Spleen (tissue), 11 donors: ENCODE data around the gene GINS2. TPM values are rescaled to one million over a fixed set of nuclear protein-coding genes. Genes with fewer than 3 reads are reported as not detected.

Experiments
- DNase-seq: peaks from one replicate; pipeline ENCODE4 v3.0.0-alpha.2; 2020
- H3K27ac ChIP-seq, 8 donors: fragments of 200-600 bp; sonication (generic) in 7 of 8; 1 replicate in 4 of 8; 2 replicates in 4 of 8; pipeline versions ENCODE4 v1.5.0 to v1.8.0; 2016 to 2021; ENCODE audit warnings: inconsistent platforms in 4 of 8, mild to moderate bottlenecking in 4 of 8, moderate library complexity in 1 of 8
- H3K27me3 ChIP-seq, 7 donors: fragments of 200-600 bp; sonication (generic) in 6 of 7; replicated peaks in 1 of 7; 1 replicate in 4 of 7; 2 replicates in 3 of 7; pipeline versions ENCODE4 v1.5.0 to v1.8.0; 2016 to 2021; ENCODE audit warnings: inconsistent platforms in 3 of 7, mild to moderate bottlenecking in 1 of 7
- H3K36me3 ChIP-seq, 6 donors: fragments of 200-600 bp; sonication (generic) in 5 of 6; 1 replicate in 4 of 6; 2 replicates in 2 of 6; pipeline versions ENCODE4 v1.5.0 to v1.8.0; 2016 to 2021; ENCODE audit warnings: inconsistent platforms in 2 of 6
- H3K4me1 ChIP-seq, 6 donors: fragments of 200-600 bp; sonication (generic) in 5 of 6; 1 replicate in 3 of 6; 2 replicates in 3 of 6; pipeline versions ENCODE4 v1.5.0 to v1.8.0; 2016 to 2021; ENCODE audit warnings: inconsistent platforms in 3 of 6
- H3K4me3 ChIP-seq, 8 donors: fragments of 200-600 bp; sonication (generic) in 7 of 8; 1 replicate in 4 of 8; 2 replicates in 4 of 8; pipeline versions ENCODE4 v1.5.0 to v1.8.0; 2016 to 2021; ENCODE audit warnings: inconsistent platforms in 4 of 8, mild to moderate bottlenecking in 4 of 8, moderate library complexity in 2 of 8
- H3K9me3 ChIP-seq, 8 donors: fragments of 200-600 bp; sonication (generic) in 7 of 8; 1 replicate in 4 of 8; 2 replicates in 4 of 8; pipeline versions ENCODE4 v1.5.0 to v1.8.0; 2016 to 2021; ENCODE audit warnings: inconsistent platforms in 4 of 8
- POLR2A ChIP-seq, 3 donors: fragments of 450-650 bp; IDR thresholded peaks; one replicate each; pipeline ENCODE4 v1.5.1; 2017; ENCODE audit warnings: antibody characterized with exemption in 3 of 3, mild to moderate bottlenecking in 1 of 3
- POLR2AphosphoS5 ChIP-seq, 3 donors: sonication (generic); formaldehyde crosslinking; IDR thresholded peaks; one replicate each; pipeline ENCODE4 v1.5.1; 2017; ENCODE audit warnings: antibody characterized with exemption in 3 of 3
- WGBS, 5 donors: extraction: QIAGEN DNeasy Blood & Tissue Kit in 3 of 5; methylation state at CpG; one replicate each; pipeline versions ENCODE4 v1.1.5 to v1.1.7; 2013 to 2018; 5-methylcytosine and 5-hydroxymethylcytosine counted together
- intact Hi-C: fragments of 100-400 bp; cut with DNase I; formaldehyde crosslinking; loops from one replicate; pipeline ENCODE4 v1.15.0; 2023; ENCODE audit warnings: low total_unique reads
- polyA plus RNA-seq, 3 donors: library from polyadenylated mRNA; stranded (reverse); fragments of 200-250 nt; gene quantifications; one replicate each; pipeline ENCODE4 v1.2.1, GENCODE V29; 2013
- total RNA-seq, 7 donors: library from RNA; depleted of rRNA in 3 of 7; stranded (reverse); fragments of >200 nt in 3 of 7; fragmentation: NEBNext Ultra II Directional in 4 of 7; extraction: Animal tissue kit (Norgen Biotek cat#: 25700) in 4 of 7; gene quantifications; one replicate each; pipeline versions ENCODE4 v1.1.0 to v1.2.1, GENCODE V29; 2016 to 2021
- TF ChIP-seq, protein P1 (sequence below), 11 experiments: fragments of 200-600 bp in 7 of 11; fragments of 450-650 bp in 4 of 11; sonication (generic) in 4 of 11; IDR thresholded peaks in 8 of 11; conservative IDR thresholded peaks in 3 of 11; 1 replicate in 7 of 11; 2 replicates in 4 of 11; pipeline versions ENCODE4 v1.4.0 to v1.8.0; 2016 to 2021; ENCODE audit warnings: antibody characterized with exemption in 11 of 11, inconsistent platforms in 4 of 11, mild to moderate bottlenecking in 1 of 11
- donor health status: healthy with polysubstance abuse.
- donor health status: DM: no; HTN: no; CAD: no; lungs with moderate emphysema.
- donor health status: DM: no; HTN: no; CAD: no.
- donor health status: Bipolar disorder and iron deficiency.
- donor health status: healthy.
- donor health status: DM: no; HTN: no; CAD: no.
- donor health status: DM: yes; HTN: yes; CAD: no.

The GINS2 gene
- total and polyA plus RNA-seq, 10 donors = 1.0 to 7.0 (median 2.3) TPM

DNA sequence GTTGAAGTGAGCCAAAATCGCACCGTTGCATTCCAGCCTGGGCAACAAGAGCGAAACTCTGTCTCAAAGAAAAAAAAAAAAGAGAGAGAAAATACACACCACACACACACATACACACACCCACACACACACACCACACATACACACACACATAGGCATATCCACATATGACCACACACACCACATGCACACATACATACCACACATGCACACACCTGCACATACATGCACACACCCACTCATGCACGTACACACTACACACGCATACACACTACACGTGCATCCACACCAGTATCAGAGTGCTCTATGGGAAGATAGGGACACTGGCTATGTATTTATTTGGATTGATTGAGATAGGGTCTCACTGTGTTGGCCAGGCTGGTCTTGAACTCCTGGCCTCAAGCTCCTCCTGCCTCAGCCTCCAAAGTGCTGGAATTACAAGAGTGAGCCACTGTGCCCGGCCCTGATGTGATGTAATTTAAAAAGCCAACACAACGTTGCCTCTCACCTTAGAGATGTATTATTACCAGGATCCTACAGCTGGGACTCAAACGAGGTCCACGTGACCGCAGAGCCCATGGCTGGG, 17.8 kb upstream of the GINS2 start:
- Histone ChIP-seq H3K36me3 (peaks cover 0 to 30% (median 0%) of the 10 kb centered on the region in 6 donors), H3K4me1 (no peaks in the 10 kb centered on the region), H3K4me3 (no peak overlapping the region), H3K27ac (no peak overlapping the region), H3K27me3 (no peaks in the 10 kb centered on the region), H3K9me3 (peaks cover 0 to 5% (median under 1%) of the 10 kb centered on the region in 8 donors)
- WGBS, 5 donors = 84 to 95% (median 89%) methylated on average over 11 of the region's 11 CpGs
- no peak for TF ChIP-seq POLR2AphosphoS5 (IDR thresholded peaks at IDR 0.05)
- no peak for TF ChIP-seq POLR2A (IDR thresholded peaks at IDR 0.05)
- TF ChIP-seq, protein P1, sequence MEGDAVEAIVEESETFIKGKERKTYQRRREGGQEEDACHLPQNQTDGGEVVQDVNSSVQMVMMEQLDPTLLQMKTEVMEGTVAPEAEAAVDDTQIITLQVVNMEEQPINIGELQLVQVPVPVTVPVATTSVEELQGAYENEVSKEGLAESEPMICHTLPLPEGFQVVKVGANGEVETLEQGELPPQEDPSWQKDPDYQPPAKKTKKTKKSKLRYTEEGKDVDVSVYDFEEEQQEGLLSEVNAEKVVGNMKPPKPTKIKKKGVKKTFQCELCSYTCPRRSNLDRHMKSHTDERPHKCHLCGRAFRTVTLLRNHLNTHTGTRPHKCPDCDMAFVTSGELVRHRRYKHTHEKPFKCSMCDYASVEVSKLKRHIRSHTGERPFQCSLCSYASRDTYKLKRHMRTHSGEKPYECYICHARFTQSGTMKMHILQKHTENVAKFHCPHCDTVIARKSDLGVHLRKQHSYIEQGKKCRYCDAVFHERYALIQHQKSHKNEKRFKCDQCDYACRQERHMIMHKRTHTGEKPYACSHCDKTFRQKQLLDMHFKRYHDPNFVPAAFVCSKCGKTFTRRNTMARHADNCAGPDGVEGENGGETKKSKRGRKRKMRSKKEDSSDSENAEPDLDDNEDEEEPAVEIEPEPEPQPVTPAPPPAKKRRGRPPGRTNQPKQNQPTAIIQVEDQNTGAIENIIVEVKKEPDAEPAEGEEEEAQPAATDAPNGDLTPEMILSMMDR (IDR thresholded peaks at IDR 0.05 in 8 of 11, conservative IDR thresholded peaks at IDR 0.05 in 3 of 11) = no peak
- DNase-seq = no peak
- intact Hi-C loops = no loop called here

GRCh38 chr16:85704900-85705846, 16.4 kb upstream of the GINS2 start:
- Histone ChIP-seq H3K4me1 (no peaks in the 10 kb centered on the region), H3K9me3 (peaks cover 0 to 6% (median 0%) of the 10 kb centered on the region in 8 donors), H3K36me3 (peaks cover 0 to 24% (median 0%) of the 10 kb centered on the region in 6 donors), H3K27me3 (no peaks in the 10 kb centered on the region), H3K4me3 (no peak overlapping the region), H3K27ac (no peak overlapping the region)
- 89 to 93% (median 91%) methylated on average over 17 to 20 of the region's 20 CpGs for whole genome bisulfite sequencing, 5 donors
- TF ChIP-seq POLR2A (IDR thresholded peaks at IDR 0.05) = no peak
- TF ChIP-seq POLR2AphosphoS5 (IDR thresholded peaks at IDR 0.05) = no peak
- TF ChIP-seq, protein P1 (IDR thresholded peaks at IDR 0.05 in 8 of 11, conservative IDR thresholded peaks at IDR 0.05 in 3 of 11) = no peak
- intact Hi-C loops = no loop called here
- no peak for DNase-seq

- H3K36me3 ChIP-seq = peaks cover 0 to 15% (median 0%) of the 10 kb centered on the region in 6 donors
- WGBS, 5 donors = 88 to 96% (median 94%) methylated on average over 11 of the region's 11 CpGs
- intact Hi-C loops = no loop called here
- TF ChIP-seq, protein P1 (IDR thresholded peaks at IDR 0.05 in 8 of 11, conservative IDR thresholded peaks at IDR 0.05 in 3 of 11) = no peak
- TF ChIP-seq POLR2AphosphoS5 (IDR thresholded peaks at IDR 0.05) (no peak), POLR2A (IDR thresholded peaks at IDR 0.05) (no peak)
- H3K4me3 ChIP-seq = no peak overlapping the region
- peaks cover 0 to 6% (median 0%) of the 10 kb centered on the region in 8 donors for H3K9me3 ChIP-seq
- no peak for DNase-seq
- peaks cover 0 to under 1% (median 0%) of the 10 kb centered on the region in 7 donors for H3K27me3 ChIP-seq
- H3K27ac ChIP-seq = no peak overlapping the region
- no peaks in the 10 kb centered on the region for H3K4me1 ChIP-seq
Measured at GRCh38 chr16:85704011-85704410, 15.3 kb upstream of the GINS2 start.

GRCh38 chr16:85699628-85700027, 10.9 kb upstream of the GINS2 start:
- TF ChIP-seq, protein P1 (IDR thresholded peaks at IDR 0.05 in 8 of 11, conservative IDR thresholded peaks at IDR 0.05 in 3 of 11) = no peak
- no peak for TF ChIP-seq POLR2A (IDR thresholded peaks at IDR 0.05)
- TF ChIP-seq POLR2AphosphoS5 (IDR thresholded peaks at IDR 0.05) = no peak
- Histone ChIP-seq H3K4me3 (no peak overlapping the region), H3K27ac (no peak overlapping the region), H3K27me3 (peaks cover 0 to 38% (median 0%) of the 10 kb centered on the region in 7 donors), H3K9me3 (peaks cover 0 to 6% (median 0%) of the 10 kb centered on the region in 8 donors), H3K36me3 (no peaks in the 10 kb centered on the region), H3K4me1 (no peaks in the 10 kb centered on the region)
- no peak for DNase-seq
- intact Hi-C loops = no loop called here
- WGBS, 5 donors = 61 to 75% (median 70%) methylated on average over 7 of the region's 7 CpGs
